HG03066 (cell line): ENCODE measurements around the gene DNAH17.

ENCODE experiments used
- ATAC-seq: cut with Tn5 transposase; IDR thresholded peaks from one replicate; pipeline ENCODE4 v1.9.1; 2021; ENCODE audit warnings: low read depth; ENCODE audit not compliant: unreplicated experiment

DNAH17 gene

DNA sequence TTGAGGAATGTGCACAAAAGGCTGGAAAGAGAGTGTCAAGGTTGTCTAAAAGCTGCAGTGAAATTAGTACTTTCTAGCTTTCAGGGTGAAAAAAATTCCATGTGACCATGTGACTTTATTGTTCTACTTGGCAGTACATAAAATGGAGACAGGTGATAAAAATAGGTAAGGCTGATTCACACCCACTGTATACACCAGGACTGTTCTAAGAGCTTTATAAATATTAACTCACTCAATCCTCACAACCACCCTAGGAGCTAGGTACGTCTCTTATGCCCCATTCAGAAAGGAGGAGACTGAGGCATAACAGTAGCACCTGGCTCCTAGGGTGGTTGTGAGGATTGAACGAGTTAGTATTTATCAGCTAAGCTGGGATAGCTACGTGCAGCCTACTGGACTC is 28.2 kb upstream of the DNAH17 start:
- no peak for ATAC-seq

DNA sequence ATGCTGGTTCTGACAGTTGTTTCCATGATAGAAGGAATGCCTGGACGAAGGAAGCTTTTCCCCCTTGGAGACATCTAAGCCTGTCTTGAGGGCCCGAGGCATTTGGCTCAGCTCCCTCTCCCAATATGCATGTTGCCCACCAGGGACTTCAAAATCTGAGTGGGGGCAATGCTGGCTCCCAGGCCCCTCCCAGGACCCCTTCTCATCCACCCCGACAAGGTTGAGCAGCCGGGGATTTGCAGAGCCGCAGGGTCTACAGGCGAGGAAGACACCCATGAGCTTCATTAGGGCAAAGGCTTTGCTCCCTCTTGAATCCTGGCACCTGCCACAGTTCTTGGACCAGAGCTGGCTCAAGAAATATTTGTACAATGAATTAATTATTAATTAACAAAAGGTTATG is 25.1 kb upstream of the DNAH17 start:
- ATAC-seq: no peak

DNA sequence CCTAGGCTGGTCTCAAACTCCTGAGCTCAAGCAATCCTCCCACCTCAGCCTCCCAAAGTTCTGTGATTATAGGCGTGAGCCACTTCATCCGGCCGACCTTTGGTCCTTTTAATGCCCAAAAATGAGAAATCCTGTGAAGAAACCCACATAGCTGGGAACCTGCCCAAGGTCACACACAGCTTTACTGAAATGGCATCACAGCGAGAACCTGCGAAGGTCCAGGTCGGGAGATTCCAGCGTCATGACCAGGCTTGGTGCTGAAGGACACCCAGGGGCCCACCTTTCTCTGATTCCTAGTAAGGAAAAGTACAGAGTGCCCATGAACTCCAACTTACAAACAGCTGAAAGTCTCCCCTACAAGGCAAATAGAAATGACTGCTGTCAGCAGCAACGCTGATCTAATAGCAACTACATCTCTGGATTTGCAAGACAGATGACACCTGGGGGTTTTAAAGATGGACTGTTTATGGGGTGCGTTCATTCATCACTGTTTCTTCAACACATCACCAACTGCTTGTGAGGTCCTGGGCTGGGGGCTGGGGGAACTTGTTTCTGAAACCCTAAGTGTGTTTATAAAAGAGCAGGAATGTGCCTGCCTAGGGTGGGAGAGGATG is 24.5 kb upstream of the DNAH17 start:
- ATAC-seq: no peak

DNA sequence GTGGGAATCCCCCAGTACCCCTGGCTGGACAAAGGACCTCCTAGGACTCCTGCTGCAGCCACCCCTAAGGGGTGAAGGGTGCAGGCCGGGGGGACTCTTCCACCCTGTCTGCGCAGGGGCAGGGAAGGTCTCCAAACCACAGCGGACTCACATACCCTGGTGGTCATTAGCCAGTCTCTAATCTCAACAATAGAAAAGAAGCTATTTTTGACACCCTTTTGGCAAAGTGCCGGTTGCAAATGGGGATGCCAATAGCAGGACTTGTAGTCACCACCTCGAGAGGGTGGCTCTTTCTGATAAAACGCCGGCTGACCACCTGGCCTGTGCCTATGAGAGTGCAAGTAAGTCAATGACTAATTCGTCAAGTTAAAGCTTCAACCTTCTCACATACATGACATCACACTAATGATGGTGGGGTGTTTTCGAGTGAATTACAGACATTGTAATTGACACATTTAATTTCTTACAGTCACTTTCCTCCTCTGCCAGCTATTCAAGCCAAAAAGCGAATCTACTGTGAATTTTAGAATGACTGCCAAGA is 23.1 kb upstream of the DNAH17 start:
- ATAC-seq: no peak

DNA sequence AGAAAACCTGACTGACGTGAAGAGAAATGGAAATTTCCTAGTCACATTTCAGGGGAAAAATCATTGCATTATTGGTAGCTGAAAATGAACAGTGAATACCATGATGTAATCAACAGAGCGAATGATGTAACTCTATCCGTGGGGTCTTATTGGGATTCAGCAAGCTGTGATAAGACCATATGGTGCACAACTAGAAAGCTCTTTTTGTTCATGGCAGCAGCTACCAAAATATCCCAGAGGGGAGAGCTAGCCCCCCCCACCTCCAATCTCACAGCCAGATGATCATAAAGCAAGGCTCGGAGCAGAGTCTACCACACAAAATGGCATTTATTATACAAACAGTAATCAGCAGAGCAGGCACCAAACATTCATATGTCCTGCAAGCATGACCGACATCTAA is 22.2 kb upstream of the DNAH17 start:
- no peak for ATAC-seq

DNA sequence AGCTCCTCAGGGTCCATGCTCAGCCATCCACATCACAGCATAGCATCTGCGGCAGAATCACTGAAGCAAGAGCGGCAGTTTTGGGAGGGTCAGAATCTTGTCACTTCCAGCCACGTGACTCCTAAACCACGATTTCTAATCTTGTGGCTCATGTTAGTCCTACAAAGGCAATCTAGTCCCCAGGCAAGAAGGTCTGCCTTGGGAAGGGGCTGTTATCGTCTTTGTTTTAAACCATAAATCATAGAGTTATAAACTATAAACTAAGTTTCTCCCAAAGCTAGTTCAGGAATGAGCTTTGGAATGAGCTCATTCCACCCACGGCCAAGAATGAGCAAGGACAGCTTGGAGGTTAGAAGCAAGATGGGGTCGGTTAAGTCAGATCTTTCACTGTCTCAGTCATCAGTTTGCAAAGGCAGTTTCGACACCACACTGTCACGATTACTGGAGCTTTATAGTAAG is 20.8 kb upstream of the DNAH17 start:
- ATAC-seq: no peak

DNA sequence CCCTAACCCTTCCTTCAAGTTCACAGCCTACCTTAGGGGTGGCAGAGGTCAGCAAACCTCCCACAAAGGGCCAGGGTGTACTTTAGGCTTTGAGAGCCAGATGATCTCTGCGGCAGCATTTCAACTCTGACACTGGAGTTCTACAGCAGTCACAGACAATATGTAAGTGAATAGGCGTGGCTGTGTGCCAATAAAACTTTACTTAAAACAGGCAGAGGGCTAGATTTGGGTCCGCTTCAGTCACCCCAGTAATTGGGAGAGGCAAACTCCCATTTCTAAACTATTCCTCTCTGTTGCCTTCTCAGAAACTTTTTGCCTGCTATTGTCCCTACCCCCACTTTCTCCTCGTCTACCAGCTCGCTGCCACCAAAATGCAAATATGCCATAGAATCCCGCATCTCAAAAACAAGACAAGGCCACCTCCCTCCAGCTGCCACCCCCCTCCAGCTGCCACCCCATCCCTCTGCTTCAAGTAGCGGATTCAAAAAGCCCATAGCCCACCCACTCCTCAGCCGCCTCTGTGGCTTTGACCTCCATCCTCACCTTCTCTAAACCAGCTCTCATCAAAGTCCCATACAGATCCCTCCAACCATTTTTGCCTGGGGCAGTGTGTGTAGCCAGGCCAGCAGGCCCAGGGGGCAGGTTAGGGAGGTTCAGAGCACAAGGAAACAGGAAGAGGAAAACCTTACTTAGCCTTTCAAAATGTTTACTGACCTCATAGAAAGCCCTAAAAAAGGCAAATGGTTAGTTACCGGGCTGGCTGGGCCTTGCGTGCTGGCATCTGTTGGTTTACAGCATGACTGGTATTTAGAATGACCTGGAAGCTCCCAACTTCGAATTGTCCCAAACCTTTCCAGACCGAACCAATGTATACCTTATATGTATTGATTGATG is 19.9 kb upstream of the DNAH17 start:
- no peak for ATAC-seq

DNA sequence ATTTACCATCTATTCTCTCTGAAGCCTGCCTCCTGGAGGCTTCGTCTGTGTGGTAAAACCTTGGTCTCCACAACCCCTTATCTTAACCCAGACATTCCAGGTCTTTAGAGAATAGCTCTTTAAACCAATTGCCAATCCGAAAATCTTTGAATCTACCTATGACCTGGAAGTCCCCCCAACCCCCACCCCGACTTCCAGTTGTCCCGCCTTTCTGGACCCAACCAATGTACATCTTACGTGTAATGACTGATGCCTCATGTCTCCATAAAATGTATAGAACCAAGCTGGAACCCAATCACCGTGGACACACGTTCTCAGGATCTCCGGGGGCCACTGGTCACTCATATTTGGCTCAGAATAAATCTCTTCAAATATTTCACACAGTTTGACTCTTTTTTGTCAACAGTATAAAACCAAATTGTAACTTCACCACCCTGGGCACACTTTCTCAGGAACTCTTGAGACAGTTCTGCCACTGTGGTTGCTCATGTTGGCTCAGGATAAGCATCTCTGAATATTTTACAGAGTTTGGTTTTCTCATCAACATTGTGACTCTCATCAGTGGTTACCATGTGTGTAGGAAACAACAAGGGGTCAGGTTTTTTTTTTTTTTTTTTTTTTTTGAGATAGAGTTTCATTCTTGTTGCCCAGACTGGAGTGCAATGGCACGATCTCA is 18.1 kb upstream of the DNAH17 start:
- no peak for ATAC-seq

DNA sequence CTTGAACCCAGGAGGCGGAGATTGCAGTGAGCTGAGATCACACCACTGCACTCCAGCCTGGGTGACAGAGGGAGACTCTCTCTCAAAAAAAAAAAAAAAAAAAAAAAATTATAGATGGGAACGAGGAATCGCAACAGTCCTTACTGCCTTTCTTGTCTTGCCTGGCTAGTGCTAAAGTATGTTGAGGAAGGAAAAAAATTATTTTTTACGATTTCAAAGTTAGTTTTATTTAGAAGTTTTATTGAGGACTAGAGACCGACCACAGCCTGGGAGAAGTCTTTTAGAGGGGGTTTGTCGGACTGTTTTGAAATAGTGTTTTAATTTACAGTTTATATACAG is 15.8 kb upstream of the DNAH17 start:
- ATAC-seq: no peak

DNA sequence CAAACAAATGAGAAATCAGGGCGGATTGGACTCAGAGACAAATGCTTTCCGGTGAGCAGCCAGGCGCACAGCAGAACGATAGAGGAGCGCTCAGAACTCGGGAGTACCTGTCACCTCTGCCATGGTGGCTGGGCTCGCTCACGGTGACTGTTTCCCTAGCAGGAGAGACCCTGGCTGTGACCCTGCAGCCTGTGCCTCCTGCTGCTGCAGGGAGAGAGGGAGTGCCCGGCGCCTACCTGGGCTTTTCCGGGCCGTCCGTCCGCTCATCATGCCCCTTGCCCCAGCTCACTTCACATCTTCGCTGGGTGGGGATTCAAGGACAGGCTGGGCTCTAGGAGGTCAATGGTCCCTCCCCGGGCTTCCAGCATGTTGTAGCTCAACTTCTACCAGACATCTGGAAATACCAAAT is 14.1 kb upstream of the DNAH17 start:
- no peak for ATAC-seq

DNA sequence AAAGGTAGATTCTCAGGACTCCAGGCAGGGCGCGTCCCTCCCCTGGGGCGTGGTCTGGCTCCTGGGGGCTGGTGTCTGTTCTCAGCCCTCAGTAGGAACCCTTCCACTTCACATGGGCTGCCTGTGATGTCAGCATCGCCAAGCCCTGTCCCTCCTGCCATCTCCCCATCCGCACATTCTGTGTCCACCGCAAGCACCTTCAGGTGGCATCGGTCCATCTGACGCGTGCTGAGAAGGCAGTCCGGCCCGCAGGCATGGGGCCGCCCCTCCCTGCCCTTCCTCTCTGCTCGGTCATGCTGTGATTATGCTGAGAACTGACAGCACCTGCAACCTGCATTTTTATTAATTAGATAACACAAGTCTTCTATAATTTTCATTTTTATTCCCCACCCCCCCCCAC is 12.7 kb upstream of the DNAH17 start:
- no peak for ATAC-seq

DNA sequence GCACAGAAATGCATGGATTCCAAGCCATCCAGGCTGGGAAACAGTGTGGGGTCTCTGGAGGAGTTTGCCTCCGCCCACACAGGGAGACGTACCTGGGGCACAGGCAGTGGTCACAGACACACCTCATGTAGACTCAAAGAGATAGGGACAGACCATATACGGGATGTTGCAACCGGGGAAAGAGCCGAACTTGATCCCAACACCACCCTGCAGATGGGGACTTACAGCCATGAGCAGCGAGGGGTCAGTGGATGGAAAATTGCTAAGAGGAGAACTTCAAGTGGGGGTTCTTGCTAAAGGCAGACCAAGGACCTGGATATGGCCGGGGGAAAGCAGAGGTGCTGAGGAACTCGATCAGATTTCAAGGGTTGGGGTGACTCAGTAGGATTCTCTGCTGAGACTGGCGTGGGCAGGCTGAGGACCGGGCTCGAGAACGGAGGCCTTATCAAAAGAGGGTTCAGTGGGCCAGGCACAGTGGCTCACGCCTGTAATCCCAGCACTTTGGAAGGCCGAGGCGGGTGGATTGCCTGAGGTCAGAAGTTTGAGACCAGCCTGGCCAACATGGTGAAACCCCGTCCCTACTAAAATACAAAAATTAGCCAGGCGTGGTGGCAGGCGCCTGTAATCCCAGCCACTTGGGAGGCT is 12.0 kb upstream of the DNAH17 start:
- ATAC-seq: no peak

DNA sequence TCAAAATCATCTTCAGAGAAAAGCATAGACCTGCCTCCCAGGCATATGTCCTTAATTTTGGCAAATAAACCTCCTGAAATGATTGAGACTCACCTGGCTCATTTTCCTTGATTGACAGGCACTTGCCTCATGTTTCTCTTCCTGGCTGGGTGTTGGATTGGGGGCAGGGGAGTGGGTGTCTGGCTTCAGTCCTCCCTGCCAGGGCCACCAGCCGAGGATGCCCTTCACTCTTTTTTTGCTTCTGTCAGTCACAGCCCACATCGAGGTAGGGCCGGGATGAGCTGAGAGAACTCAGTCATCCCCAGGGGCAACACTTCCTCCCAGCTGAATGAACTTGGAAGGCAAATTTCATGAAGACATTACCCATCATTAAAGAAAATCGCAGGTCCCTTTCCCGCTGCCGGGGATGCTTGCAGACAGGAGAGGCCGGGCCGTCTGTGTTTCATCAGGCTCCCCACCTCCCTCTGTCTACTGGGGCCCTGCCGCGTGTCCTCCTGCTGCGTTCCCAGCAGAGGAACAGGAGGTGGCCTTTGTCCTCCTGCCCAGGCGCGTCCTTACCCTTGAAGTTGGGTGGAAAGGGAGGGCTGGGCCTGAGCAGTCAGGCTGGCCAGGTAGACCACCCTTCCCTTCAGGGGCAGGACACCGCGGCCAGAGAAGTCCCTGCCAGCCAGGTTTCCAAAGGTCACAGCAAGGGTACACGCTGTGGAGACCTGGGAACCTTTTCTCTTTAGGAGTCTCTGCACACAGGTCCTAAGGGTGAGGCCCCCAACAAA is 11.2 kb upstream of the DNAH17 start:
- ATAC-seq: no peak

DNA sequence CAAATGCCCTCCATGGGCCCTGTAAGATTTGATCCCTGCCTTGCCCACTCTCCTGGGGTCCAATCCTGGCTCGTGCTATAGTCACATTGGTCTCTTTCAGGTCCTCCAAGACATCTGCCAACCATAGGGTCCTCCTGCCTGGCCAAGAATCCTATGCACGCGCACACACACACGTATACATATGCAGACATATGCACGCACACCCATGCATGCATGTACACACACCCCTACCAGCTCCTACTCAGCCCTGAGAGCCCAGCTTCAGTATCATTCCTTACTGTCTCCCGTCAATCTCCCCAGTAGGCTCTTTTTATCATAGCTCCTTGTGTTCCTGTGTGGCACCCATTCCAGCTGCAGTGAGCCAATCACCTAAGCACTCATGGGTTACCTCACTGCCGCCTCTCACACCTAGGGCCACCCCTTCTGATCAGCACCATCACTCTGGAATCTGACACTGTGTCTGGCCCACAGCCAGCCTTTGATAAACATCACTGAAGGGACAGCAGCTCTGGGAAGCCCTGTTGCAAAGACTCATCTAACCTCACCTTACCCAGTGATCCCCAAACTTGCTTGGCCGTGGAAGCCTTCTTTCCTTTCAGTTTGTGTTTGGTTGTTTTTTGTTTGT is 7.9 kb upstream of the DNAH17 start:
- ATAC-seq: no peak

DNA sequence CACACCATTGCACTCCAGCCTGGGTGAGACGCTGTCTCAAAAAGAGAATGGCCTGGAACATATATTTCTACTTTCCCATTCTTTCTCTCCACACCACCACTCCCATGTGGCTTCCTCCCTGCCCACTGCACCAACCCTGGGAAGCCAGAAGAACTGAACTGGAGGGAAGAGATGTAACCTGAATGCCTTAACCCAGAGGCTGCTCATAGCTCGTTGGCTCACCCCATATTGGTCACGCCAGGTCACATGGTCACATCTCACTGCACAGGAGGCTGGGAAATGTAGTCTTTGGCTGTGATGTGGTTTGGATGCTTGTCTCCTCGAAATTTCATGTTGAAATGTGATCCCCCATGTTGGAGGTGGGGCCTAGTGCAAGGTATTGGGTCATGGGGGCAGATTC is 5.9 kb upstream of the DNAH17 start:
- no peak for ATAC-seq

DNA sequence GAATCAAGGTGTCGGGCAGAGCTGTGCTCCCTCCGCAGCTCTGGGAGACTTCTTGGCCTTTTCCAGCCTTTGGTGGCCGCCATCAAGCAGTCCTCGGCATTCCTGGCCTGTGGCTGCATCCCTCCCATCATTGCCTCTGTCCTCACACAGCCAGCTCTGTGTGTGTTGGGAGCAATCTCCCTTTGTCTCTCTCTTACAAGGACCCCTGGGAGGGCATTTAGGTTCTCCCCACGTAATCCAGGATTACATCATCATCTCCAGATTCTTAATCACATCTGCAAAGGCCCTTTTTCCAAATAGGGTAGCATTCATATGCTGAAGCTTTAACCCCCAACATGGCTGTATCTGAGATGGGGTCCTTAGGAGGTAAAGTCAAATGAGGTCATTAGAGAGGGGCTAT is 4.1 kb upstream of the DNAH17 start:
- ATAC-seq: no peak

DNA sequence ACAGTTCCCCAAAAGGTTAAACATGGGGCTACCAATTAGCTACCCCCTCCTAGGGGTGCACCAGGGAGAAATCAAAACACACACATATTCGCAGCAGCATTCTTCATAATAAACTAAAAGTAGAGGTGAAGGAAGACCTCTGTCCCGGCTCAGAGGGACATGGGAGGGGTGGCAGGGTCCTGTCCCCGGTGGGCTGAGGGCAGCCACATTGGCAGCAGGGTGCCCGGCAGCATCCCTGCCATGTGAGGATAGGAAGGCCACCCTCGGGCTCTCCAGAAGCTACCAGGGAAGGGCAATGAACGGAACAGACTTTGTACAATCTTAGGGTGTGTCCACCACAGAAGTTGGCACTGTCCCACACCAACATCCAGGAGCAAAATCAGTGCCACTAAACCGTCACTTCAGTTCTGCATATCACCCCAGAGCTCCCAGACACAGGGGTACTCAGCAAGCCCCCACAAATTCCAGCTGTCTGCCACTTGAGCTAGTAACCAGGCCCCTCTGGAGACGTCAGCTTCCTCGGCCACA is 3.1 kb upstream of the DNAH17 start:
- ATAC-seq: no peak

DNA sequence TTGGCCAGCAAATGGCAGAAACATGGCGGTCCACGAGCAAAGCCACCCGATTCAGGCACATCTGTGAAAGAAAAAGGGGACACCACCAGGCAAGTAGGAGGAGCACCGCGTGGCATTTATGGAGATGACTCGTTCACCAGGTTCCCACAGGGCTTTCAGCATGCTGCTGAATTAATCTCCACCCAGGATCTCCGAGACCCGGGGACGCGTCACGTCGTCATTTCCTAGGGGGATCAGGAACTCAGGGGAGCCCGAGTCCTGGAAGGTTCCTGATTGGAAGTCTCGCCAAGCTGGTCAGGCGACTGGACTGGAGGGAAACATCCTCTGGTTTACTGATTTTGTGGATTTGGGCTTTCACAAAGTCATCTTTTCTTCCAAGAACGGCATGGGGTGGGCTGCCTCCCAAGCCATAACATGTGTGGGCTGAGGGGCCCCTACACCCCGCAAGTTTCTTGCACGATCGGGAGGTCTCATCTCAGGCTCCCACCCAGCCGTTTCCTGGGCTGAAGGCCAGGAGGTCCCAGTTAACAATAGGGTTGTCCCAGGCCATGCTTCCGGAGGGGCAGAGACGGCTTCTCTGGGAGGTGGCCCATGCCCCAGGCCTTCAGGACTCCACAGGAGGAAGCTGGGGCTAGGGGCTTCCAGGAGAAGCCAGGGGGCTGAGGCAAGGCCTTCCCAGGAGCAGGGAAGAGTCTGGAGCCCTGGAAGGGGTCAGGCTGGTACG is 645 bp downstream of the DNAH17 start:
- ATAC-seq: no peak

DNA sequence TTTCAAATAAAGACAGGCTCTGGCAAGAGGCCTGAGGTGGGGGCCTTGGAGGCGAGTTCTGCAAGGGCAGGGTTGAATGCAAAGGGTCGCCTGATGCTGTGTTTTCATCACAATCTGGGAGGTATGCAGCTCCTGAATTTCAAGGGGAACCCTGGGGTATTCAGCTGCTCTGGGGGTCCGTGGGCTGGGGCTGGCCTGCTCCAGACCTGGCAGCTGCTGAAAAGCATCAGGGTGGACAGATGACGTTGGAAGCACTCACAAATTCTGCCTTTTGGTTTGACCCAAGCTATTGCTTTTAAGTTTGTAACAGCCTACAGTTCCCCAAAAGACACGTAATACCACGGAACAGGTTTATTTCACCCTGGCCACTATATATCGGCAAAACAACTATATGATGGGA is 1.3 kb downstream of the DNAH17 start:
- ATAC-seq: no peak
